HL-60/S4 treated with phorbol 12-myristate 13-acetate at 8.2 ng/mL for 4 days and 3 days (cell line): Measurements from ENCODE around the gene HNF1A.
"Not testable (repeated sequence)": the region's sequence is repeated elsewhere in the genome, so short reads cannot be mapped to it uniquely, and the experiment has no call there.

ENCODE experiments used
- in situ Hi-C: fragments of 300-500 bp; cut with MboI; formaldehyde crosslinking; loops from 2 replicates; pipeline ENCODE4 v1.15.0; 2022; ENCODE audit warnings: low sequenced_read_pairs

The HNF1A gene, protein sequence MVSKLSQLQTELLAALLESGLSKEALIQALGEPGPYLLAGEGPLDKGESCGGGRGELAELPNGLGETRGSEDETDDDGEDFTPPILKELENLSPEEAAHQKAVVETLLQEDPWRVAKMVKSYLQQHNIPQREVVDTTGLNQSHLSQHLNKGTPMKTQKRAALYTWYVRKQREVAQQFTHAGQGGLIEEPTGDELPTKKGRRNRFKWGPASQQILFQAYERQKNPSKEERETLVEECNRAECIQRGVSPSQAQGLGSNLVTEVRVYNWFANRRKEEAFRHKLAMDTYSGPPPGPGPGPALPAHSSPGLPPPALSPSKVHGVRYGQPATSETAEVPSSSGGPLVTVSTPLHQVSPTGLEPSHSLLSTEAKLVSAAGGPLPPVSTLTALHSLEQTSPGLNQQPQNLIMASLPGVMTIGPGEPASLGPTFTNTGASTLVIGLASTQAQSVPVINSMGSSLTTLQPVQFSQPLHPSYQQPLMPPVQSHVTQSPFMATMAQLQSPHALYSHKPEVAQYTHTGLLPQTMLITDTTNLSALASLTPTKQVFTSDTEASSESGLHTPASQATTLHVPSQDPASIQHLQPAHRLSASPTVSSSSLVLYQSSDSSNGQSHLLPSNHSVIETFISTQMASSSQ

DNA sequence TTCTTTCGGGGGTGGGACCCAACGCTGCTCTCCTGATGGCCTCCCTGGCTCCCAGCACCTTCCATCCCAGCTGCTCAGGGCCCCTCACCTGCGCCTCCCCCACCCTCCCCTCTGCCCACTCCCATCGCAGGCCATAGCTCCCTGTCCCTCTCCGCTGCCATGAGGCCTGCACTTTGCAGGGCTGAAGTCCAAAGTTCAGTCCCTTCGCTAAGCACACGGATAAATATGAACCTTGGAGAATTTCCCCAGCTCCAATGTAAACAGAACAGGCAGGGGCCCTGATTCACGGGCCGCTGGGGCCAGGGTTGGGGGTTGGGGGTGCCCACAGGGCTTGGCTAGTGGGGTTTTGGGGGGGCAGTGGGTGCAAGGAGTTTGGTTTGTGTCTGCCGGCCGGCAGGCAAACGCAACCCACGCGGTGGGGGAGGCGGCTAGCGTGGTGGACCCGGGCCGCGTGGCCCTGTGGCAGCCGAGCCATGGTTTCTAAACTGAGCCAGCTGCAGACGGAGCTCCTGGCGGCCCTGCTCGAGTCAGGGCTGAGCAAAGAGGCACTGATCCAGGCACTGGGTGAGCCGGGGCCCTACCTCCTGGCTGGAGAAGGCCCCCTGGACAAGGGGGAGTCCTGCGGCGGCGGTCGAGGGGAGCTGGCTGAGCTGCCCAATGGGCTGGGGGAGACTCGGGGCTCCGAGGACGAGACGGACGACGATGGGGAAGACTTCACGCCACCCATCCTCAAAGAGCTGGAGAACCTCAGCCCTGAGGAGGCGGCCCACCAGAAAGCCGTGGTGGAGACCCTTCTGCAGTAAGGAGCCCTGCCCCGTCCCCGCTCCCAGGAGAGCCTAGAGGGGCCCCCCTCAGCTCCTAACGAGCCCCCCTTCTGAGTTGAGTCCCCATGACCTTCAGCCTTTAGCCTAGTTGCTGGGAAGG lies at the start of gene HNF1A:
HNF1A (plus strand) TSS at position 248 of the 924 bp plus-strand sequence; CDS start at position 474, 226 bp downstream.
- in situ Hi-C loops, result no loop called here

DNA sequence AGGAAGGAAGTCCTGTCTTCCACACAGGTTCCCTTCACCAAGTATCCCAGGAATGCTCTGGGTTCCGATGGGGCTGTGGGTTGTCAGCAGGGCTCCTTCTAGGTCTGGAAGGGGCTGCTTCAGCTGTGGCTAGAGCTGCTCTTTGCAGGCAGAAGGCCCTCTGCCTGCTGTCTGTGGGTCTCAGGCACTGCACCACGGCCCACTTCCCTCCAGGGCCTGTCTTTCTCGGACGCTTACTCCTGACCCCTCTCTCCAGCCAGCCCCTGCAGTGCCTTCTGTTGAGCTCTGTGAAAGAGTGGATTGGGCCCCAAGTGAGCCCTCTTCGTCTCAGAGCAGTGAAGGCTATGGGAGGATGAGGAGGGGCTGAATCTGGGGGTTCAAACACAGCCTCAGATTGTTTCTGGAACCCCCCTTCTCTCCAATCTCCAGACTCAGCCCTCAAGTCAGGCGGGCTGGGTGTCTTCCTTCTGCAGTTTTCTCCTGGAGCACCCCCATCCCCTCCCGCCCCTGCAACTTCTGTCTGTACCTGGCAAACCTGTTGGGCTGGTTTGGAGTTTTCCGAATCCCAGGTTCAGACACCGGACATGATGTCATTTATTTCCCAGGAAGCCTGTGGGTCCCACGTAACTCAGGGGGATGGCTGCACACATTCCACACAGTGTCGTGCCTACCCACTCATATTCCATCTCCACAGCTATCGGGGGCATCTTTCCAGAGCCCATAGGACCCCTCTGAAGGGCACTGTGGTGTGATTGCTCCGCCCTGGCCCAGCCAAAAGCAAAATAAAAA lies 49.3 kb upstream of the HNF1A start:
- in situ Hi-C loops, result no loop called here

DNA sequence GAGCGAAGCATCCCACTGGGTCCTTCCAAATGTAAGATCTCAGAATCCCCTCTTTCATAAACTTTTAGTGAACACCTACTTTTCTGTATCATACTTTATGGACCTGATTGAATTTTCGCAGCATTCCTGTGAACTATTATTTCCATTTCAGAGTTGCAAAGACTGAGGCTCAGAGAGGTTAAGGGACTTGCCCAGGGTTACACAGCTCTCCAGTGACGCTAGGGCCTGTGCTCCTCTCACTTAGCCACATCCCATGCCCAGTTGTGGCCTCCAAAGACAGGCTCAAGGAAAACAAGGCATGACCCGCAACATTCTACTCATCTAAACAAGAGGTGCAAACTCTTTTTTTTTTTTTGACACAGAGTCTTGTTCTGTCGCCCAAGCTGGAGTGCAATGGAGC lies 48.3 kb upstream of the HNF1A start:
- in situ Hi-C loops, result no loop called here

DNA sequence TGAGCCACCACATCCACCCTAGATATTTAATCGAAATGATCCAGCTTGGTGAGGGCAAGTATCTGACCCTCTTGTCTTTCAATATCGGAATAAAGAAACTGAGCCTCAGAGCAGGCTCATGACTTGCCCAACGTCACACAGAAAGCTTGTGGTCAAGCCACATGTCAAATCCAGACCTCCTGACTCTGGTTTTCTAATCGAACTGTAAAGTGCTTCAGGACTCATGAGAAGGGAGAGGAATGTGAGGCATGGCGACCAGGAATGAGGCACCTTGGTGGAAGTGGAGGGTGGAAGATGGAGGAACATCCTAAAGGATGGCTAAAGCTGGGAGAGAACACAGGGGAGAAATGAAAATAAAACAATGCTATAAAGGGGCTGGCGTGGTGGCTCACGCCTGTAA lies 46.3 kb upstream of the HNF1A start:
- in situ Hi-C loops, result no loop called here

DNA sequence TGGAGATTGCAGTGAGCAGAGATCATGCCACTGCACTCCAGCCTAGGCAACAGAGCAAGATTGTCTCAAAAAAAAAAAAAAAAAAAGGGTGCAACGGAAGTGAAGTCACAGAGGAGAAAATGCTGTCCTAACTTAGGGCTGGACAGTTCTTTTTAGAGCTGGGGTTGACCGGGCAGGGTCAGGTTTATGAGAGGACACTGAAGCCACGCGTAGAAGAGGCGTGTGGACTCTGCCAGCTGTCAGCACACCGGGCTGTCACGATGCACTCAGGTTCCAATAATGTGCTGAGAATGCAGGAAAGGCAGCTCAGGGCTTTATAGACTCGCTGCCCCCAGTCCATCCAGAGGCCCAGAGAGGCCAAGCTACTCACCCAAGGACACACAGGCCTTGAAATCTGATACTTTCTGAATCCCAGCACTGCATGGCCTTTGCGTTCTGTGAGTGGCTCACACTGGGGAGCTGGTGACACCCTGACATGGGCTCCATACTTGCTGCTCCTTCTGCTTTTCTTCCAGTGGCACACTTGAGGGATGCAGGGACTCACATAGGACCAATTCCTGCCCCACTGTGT lies 45.3 kb upstream of the HNF1A start:
- in situ Hi-C loops, result no loop called here

DNA sequence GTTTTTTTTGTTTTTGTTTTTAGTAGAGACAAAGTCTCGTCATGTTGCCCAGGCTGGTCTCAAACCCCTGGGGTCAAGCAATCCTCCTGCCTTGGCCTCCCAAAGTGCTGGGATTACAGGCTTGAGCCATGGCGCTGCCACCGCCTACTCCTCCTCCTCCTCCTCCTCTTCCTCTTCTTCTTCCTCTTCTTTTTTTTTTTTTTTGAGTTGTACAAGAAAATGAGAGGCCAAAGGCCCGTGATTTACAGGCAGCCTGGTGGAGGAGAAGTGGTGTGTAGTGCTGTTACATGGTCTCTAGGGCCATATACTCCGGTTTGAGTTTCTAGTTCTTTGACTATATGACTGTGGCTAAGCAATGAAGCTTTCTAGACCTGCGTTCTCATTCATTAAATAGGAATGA lies 44.6 kb upstream of the HNF1A start:
- in situ Hi-C loops, result no loop called here

DNA sequence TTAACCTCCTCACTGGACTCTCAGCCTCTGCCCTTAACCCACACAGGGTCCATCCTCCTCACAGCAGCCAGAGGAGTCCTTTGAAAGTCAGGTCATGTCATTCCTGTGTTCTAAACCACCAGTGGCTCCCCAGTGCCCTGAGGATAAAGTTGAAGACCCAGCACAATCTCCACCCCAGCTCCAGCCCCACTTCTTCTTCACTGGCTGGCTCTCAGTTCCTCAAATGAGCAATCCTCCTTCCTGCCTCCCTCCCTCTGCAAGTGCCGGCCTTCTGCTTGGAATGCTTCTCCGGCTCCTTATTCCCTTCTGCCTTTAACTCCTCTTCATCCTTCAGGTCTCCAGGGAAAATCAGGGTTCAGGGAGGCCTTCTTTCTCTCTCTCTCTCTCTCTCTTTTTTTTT lies 42.1 kb upstream of the HNF1A start:
- in situ Hi-C loops, result no loop called here

DNA sequence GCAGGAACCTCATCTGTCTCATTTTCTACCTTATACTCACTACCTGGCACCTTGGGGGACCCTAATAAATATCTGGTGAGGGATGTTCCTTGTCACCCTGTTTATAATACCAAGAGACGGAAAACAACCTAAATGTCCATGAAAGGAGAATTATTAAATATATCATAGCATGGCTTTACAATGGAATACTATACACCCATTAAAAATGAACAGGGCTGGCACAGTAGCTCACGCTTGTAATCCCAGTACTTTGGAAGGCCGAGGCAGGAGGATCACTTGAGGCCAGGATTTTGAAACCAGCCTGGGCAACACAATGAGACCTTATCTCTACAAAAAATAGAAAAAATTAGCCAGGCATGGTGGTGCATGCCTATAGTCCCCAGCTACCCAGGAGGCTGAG lies 39.8 kb upstream of the HNF1A start:
- in situ Hi-C loops, result no loop called here

DNA sequence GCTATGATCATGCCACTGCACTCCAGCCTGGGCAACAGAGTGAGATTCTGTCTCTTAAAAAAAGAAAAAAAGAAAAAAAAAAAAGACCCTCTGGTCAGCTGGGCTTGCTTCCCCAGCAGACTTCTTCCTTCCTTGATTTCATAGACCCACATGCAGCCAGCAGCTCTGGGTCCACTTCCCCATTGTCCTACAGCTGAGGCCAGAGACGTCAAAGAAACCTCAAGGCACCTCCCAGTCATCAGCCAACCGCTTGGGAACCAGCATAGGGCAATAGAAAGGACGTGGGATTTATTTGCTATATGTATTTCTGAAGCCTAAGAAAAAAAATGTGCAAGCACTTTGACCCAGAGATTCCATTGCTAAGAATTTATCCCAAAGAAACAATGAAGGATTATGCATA lies 38.8 kb upstream of the HNF1A start:
- in situ Hi-C loops, result no loop called here

DNA sequence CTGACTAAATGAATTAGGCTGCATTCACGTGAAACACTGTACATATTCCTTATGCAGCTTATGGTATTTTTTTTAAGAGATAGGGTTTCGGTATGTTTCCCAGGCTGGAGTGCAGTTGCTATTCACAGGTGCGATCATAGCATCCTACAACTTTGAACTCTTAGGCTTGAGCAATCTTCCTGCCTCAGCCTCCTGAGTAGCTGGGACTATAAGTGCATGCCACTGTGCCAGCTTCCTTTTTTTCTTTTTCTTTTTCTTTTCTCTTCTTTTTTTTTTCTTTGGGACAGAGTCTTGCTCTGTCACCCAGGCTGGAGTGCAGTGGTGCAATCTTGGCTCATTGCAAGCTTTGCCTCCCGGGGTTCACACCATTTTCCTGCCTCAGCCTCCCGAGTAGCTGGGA lies 38.3 kb upstream of the HNF1A start:
- in situ Hi-C loops, result no loop called here

DNA sequence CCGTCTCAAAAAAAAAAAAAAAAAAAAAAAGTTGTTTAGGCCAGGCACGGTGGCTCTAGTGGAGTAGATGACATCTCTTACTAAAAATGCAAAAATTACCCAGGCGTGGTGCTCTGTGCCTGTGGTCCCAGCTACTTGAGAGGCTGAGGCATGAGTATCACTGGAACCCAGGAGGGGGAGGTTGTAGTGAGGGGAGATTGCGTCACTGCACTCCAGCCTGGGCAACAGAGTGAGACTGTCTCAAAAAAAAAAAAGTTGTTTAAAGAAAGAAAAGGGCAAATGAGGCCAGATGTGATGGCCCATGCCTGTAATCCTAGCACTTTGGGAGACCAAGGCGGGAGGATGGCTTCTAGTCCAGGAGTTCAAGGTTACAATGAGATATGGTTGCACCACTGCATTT lies 37.5 kb upstream of the HNF1A start:
- in situ Hi-C loops, result no loop called here

DNA sequence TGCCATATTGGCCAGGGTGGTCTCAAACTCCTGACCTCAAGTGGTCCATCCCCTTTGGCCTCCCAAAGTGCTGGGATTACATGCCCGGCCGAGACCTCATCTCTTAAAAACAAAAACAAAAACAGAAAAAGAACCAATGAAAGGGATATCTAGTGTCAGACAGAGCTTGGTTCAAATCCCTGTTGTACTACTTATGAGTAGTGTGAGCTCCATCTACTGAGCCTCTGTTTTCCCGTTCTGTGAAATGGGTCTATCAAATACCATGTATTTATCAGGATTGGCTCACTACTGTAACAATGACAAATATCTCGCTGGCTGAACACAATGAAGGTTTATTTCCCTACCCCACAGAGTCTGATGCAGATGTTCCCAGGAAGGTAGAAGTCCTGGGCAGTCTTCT lies 36.9 kb upstream of the HNF1A start:
- in situ Hi-C loops, result no loop called here

DNA sequence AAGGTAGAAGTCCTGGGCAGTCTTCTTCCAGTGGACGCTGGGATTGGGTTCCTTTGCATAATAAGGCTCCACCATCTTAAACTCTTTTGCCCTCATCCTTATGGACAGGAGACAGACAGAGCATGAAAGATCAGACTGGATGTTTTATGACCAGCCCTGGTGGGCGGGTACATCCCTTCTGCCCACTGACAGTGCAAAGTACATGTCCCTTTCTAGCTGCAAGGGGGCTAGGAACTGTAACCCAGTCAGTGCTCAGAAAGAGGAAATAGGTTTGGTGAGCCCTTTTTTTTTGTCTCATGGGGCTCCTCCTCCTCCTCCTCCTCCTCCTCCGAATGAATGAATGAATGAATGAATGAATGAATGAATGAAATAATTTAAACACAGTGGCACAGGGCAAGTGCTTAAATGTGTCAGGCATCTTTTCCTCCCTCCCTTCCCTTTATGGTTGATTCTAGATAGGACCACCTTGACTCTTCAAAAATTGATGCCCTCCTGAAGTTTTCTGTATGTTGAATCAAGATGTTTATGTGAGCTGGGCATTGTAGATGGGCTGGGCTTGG lies 36.4 kb upstream of the HNF1A start:
- in situ Hi-C loops, result no loop called here

DNA sequence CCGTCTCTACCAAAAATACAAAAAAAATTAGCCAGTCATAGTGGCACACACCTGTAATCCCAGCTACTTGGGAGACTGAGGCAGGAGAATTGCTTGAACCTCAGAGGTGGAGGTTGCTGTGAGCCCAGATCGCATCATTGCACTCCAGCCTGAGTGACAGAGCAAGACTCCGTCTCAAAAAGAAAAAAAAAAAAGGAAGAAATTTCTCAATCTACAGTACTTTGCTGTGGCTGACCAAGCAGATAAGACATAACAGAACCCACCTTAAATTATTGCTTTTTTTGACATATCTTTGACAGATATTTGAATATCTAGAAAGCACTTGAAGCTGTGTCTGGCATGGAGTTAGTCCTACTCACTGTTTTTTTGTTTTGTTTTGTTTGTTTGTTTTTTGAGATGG lies 34.9 kb upstream of the HNF1A start:
- in situ Hi-C loops, result no loop called here

DNA sequence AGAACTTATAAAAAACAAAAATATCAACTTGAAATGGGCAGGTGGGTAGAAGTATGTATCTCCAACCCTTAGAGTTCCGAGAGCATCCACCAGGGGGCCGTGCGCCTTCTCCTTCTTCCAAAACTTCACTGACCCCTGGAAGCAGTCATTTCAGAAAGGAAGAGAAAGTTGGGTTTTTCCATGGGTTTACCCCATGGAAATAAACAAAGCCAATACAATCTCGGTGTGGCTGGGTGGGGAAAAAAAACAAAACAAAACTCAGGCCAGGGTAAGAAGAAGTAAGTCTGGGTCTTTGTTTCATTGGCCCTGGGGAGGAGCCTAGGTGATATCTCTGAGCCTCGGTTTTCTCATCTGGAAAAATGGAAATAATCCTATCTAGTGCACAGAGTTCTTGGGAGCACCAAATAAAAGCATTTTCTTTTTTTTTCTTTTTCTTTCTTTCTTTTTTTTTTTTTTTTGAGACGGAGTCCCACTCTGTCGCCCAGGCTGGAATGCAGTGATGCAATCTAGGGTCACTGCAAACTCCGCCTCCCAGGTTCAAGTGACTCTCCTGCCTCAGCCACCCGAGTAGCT lies 33.6 kb upstream of the HNF1A start:
- in situ Hi-C loops, result no loop called here

DNA sequence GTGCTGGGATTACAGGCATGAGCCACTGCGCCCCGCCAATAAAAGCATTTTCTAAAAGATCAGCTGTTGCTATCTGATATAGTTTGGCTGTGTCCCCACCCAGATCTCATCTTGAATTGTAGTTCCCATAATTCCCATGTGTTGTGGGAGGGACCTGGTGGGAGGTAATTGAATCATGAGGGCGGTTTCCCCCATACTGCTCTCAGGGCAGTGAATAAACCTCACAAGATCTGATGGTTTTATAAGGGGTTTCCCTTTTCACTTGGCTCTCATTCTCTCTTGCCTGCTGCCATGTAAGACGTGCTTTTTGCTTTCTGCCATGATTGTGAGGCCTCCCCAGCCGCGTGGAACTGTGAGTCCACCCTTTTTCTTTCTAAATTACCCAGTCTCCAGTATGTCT lies 32.8 kb upstream of the HNF1A start:
- in situ Hi-C loops, result not testable (repeated sequence)

DNA sequence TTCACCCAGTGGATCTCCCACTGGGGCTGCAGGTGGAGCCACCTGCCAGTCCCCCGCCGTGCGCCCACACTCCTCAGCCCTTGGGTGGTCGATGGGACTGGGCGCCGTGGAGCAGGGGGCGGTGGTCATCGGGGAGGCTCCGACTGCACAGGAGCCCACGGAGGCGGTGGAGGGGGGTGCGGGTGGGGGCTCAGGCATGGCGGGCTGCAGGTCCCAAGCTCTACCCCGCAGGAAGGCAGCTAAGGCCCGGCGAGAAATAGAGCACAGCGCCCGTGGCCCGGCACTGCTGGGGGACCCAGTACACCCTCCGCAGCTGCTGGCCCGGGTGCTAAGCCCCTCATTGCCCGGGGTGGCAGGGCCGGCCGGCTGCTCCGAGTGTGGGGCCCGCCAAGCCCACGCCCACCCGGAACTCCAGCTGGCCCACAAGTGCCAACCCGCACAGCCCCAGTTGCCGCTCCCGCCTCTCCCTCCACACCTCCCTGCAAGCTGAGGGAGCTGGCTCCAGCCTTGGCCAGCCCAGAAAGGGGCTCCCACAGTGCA lies 28.0 kb upstream of the HNF1A start:
- in situ Hi-C loops, result loop anchor here (25.0 kb wide), 1 partner anchor 363 kb away; the partner anchor contains the start of gene POP5

DNA sequence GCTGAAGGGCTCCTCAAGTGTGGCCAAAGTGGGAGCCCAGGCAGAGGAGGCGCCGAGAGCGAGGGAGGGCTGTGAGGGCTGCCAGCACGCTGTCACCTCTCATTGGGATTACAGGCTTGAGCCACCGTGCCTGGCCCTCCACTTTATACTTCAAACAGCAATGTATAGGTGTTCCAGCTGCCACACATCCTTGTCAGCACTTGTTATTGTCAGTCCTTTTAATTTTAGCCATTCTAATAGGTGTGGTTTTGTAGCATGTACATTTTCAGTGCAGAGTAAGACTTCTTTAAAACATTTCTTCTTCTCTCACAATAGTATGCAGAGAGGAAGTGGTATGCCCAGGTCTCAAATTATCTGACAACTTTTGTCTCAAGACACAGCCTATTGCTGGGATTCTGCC lies 27.5 kb upstream of the HNF1A start:
- in situ Hi-C loops, result loop anchor here (25.0 kb wide), 1 partner anchor 364 kb away; the partner anchor contains the start of gene POP5

DNA sequence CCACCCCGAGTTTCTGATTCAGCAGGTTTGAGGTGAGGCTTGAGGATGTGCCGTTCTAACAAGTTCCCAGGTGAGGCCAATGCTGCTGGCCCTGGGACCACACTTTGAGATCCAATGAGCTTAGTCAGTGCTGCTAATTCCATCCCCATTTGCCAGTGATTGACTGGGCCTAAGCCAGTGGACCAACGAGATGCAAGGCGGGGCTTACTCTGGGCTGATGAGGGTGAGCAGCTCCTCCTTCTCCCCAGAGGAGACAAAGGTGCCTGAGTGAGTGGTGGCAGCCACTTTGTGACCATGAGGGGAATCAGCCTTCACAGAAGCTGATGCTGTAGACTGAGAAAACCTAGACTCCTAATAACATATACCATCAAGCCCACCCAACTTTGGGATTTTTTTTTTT lies 23.1 kb upstream of the HNF1A start:
- in situ Hi-C loops, result loop anchor here (25.0 kb wide), 1 partner anchor 368 kb away; the partner anchor contains the start of gene POP5
